Hepatocyte (in vitro differentiated cells): ENCODE data around the gene GMDS.

Experiments
- CTCF ChIP-seq: fragments of 200-600 bp; sonication (generic); IDR thresholded peaks from 2 replicates; pipeline ENCODE4 v1.5.1; 2016; ENCODE audit warnings: antibody characterized with exemption, mild to moderate bottlenecking; ENCODE audit not compliant: poor library complexity
- EZH2phosphoT487 ChIP-seq: fragments of 200-600 bp; sonication (generic); IDR thresholded peaks from one replicate; pipeline ENCODE4 v1.6.1; 2018; ENCODE audit warnings: antibody characterized with exemption, mild to moderate bottlenecking, low read depth, moderate library complexity; ENCODE audit not compliant: unreplicated experiment, severe bottlenecking

- TF ChIP-seq CTCF (no peak), EZH2phosphoT487 (no peak)
These were observed 429.5 kb downstream of the GMDS start for GRCh38 chr6:1815827-1816452.
